ENCODE measurements around the gene BTRC. TPM values are rescaled to one million over a fixed set of nuclear protein-coding genes. Genes with fewer than 3 reads are reported as not detected.

The BTRC gene
- polyA plus RNA-seq, 3 donors, result 2.8 to 4.3 (median 3.1) TPM

GRCh38 chr10:101489355-101489754, 135.4 kb downstream of the BTRC start:
- no peak overlapping the region for H3K27ac Mint-ChIP-seq
- WGBS (ENCODE audit: insufficient coverage), result no CpG with 5 or more reads among the region's 3 CpGs
- peaks cover 4 to 8% of the 10 kb centered on the region in 2 donors for H3K36me3 Mint-ChIP-seq
- Histone ChIP-seq H3K4me3 (replicated peaks in 1 of 3; ENCODE audit: low read depth in 2 of 3, low read length in 3 of 3) (no peak overlapping the region), H3K36me3 (replicated peaks in 1 of 2; ENCODE audit: control insufficient read depth in 1 of 2, insufficient read depth in 2 of 2, low read length in 2 of 2) (no peaks in the 10 kb centered on the region), H4K20me1 (ENCODE audit: insufficient read depth, low read length) (no peaks in the 10 kb centered on the region), H3K4me1 (ENCODE audit: control insufficient read depth in 1 of 2, insufficient read depth in 2 of 2, low read length in 2 of 2) (no peaks in the 10 kb centered on the region), H3K27ac (ENCODE audit: low read depth in 1 of 2, low read length in 2 of 2) (no peak overlapping the region), H3K9me3 (replicated peaks in 1 of 2; ENCODE audit: control insufficient read depth in 1 of 2, insufficient read depth in 1 of 2, low read length in 2 of 2) (no peaks in the 10 kb centered on the region), H3K79me2 (ENCODE audit: insufficient read depth, low read length) (no peaks in the 10 kb centered on the region), H2AFZ (ENCODE audit: insufficient read depth, low read depth, low read length, poor library complexity, severe bottlenecking) (no peak overlapping the region), H3K27me3 (ENCODE audit: control insufficient read depth in 2 of 2, insufficient read depth in 2 of 2, low read length in 2 of 2) (no peaks in the 10 kb centered on the region), H3K4me2 (replicated peaks; ENCODE audit: extremely low read depth, low read length, poor library complexity, severe bottlenecking) (no peak overlapping the region), H3K9ac (ENCODE audit: insufficient read depth, low read length, poor library complexity, severe bottlenecking) (no peak overlapping the region)
- H3K4me1 Mint-ChIP-seq, result peaks cover 10% of the 10 kb centered on the region
- TF ChIP-seq CTCF (IDR thresholded peaks at IDR 0.05), result no peak
- DNase-seq, result no peak
- H3K9me3 Mint-ChIP-seq, result no peaks in the 10 kb centered on the region
- H3K27me3 Mint-ChIP-seq (ENCODE audit: low read depth in 3 of 3), result peaks cover 0 to 2% (median 0%) of the 10 kb centered on the region in 3 donors
- intact Hi-C loops (cut with micrococcal nuclease), result no loop called here
- no peak overlapping the region for H3K4me3 Mint-ChIP-seq

- no peak overlapping the region for H3K4me3 ChIP-seq (replicated peaks in 1 of 3; ENCODE audit: low read depth in 2 of 3, low read length in 3 of 3)
- no peak for TF ChIP-seq CTCF (IDR thresholded peaks at IDR 0.05)
- no peak overlapping the region for H3K4me2 ChIP-seq (replicated peaks; ENCODE audit: extremely low read depth, low read length, poor library complexity, severe bottlenecking)
- Mint-ChIP-seq H3K4me1 (peaks cover 12% of the 10 kb centered on the region), H3K36me3 (peaks cover under 1 to 5% of the 10 kb centered on the region in 2 donors), H3K4me3 (no peak overlapping the region), H3K27ac (no peak overlapping the region), H3K9me3 (no peaks in the 10 kb centered on the region), H3K27me3 (ENCODE audit: low read depth in 3 of 3) (peaks cover 0 to 2% (median 0%) of the 10 kb centered on the region in 3 donors)
- 100% methylated on average over 1 of the region's 1 CpG for WGBS (ENCODE audit: insufficient coverage)
- intact Hi-C loops (cut with micrococcal nuclease), result no loop called here
- no peaks in the 10 kb centered on the region for H3K4me1 ChIP-seq (ENCODE audit: control insufficient read depth in 1 of 2, insufficient read depth in 2 of 2, low read length in 2 of 2)
- DNase-seq, result no peak
- H3K79me2 ChIP-seq (ENCODE audit: insufficient read depth, low read length), result no peaks in the 10 kb centered on the region
- no peaks in the 10 kb centered on the region for H3K36me3 ChIP-seq (replicated peaks in 1 of 2; ENCODE audit: control insufficient read depth in 1 of 2, insufficient read depth in 2 of 2, low read length in 2 of 2)
- no peak overlapping the region for H3K9ac ChIP-seq (ENCODE audit: insufficient read depth, low read length, poor library complexity, severe bottlenecking)
- no peak overlapping the region for H3K27ac ChIP-seq (ENCODE audit: low read depth in 1 of 2, low read length in 2 of 2)
- H2AFZ ChIP-seq (ENCODE audit: insufficient read depth, low read depth, low read length, poor library complexity, severe bottlenecking), result no peak overlapping the region
- no peaks in the 10 kb centered on the region for H3K27me3 ChIP-seq (ENCODE audit: control insufficient read depth in 2 of 2, insufficient read depth in 2 of 2, low read length in 2 of 2)
- H4K20me1 ChIP-seq (ENCODE audit: insufficient read depth, low read length), result no peaks in the 10 kb centered on the region
- no peaks in the 10 kb centered on the region for H3K9me3 ChIP-seq (replicated peaks in 1 of 2; ENCODE audit: control insufficient read depth in 1 of 2, insufficient read depth in 1 of 2, low read length in 2 of 2)
Measured at GRCh38 chr10:101490026-101490425, 136.1 kb downstream of the BTRC start.
